HG03565 (cell line): ENCODE results near the gene LARP1B.
"Not testable (repeated sequence)": the region's sequence is repeated elsewhere in the genome, so short reads cannot be mapped to it uniquely, and the experiment has no call there.

Experiments
- ATAC-seq: cut with Tn5 transposase; IDR thresholded peaks from one replicate; pipeline ENCODE4 v1.9.1; 2021; ENCODE audit warnings: mild to moderate bottlenecking, moderate library complexity; ENCODE audit not compliant: unreplicated experiment

The LARP1B gene

DNA sequence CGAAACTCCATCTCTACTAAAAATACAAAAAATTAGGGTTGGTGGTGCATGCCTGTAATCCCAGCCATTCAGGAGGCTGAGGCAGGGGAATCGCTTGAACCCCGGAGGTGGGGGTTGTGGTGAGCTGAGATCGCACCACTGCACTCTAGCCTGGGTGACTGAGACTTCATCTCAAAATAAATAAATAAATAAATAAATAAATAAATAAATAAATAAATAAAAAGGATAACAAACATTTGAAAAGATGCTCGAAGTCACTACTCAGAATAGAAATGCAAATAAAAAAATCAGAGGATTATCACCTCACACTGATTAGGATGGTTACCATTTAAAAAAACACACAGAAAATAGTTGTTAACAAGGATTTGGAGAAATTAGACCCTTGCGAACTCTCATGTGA, 73.8 kb downstream of the LARP1B start:
- ATAC-seq: no peak

DNA sequence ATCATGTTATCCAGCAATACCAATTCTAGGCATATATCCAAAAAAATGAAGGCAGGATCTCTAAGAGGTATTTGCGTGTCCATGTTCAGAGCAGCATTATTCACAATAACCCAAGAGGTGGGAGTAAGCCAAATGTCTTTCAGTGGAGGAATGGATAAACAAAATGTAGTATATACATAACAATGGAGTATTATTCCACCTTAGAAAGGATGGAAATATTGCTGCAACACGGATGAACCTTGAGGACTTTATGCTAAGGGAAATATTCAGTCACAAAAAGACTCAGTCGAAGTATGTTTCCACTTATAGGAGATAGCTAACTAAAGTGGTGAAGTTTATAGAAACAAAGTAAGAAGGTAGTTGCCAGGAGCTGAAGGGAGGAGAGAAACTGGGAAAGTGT, 74.3 kb downstream of the LARP1B start:
- ATAC-seq: no peak

DNA sequence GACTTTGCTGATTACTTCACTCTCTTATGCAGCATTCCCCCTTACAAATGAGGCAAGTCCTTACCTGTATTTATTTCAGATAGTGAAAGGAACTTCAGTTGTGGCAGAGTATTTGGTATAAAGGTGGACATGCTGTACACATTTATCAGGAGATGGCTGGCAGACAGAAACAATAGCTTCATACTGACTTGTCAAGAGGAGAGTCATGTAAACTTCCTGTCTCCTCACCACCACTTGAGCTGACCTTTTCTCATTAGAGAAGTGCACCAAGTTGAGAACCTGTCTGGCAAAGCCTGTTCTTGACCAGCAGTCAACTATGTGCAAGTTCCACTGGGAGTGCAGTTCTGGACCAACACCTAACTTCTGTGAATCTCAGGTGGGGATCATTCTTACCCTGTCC, 80.8 kb downstream of the LARP1B start:
- no peak for ATAC-seq

DNA sequence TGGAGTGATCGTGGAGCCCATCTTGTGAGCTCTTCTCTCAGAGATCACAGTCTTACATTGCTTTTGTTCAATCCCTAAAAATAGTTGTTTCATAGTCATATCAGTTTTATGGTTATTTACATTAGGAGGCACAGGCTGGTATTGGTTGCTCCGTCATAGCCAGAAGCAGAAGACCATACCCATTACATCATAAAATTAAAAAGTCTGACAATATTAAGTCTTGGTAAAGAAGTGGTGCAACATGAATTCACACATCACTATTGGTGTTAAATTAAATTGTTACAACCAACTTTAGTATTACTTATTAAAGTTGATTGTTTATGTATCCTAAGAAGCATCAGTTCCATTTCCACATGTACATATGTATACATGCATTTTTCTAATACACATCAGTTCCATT, 84.6 kb downstream of the LARP1B start:
- no peak for ATAC-seq

DNA sequence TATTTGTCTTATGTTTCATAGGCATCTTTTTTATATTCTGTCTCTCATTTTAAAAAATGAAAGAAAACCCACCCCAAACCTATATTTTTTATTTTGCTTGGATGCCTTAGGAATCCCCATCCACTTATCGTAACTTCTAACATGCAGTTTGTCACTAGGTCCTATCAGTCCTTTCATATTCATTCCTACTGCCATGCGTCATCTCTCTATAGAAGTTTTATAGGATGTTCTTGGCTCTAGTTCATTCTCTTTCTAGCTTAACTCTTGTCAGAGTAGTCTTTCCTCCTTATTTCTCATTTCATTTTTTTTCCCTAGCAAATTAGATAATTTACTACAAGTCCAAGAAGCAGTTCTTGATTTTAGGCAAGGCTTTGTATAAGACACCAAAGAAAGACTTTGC, 92.7 kb downstream of the LARP1B start:
- ATAC-seq: no peak

DNA sequence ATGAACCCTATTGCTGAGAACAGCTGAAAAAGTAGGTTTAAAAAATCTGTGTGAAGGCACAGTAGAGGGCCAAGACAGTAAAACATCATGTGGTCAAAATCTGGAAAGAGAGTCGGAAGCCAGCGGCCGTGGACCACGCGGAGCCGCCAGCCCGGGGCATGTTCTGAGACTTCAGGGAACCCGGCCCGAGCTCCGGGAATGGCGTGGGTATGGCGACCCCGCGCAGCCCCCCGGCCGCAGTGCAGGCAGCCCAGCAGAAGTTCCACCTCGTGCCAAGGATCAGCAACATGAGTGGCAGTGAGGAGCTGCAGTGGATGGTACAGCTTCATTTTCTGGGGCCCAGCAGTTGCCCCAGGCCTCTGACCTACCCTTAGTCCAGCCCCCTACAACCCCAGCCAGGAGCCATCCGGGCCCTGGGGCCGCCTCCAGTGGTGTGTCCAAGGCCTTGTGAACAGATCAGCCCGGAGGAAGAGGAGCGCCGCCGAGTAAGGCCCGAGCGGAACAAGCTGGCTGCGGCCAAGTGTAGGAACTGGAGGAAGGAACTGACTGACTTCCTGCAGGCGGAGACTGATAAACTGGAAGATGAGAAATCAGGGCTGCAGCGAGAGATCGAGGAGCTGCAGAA, 94.2 kb downstream of the LARP1B start:
- no peak for ATAC-seq

DNA sequence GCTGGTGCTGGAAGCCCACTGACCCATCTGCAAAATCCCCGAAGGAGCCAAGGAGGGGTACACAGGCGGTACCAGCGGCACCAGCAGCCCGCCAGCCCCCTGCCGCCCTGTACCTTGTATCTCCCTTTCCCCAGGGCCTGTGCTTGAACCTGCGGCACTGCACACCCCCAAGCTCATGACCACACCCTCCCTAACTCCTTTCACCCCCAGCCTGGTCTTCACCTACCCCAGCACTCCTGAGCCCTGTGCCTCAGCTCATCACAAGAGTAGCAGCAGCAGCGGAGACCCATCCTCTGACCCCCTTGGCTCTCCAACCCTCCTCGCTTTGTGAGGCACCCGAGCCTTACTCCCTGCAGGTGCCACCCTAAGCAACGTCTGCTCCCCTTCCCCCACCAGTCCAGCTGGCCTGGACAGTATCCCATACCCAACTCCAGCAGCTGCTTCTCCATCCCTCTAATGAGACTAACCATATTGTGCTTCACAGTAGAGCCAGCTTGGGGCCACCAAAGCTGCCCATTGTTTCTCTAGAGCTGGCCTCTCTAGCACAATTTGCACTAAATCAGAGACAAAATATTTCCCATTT, 94.9 kb downstream of the LARP1B start:
- ATAC-seq: no peak

DNA sequence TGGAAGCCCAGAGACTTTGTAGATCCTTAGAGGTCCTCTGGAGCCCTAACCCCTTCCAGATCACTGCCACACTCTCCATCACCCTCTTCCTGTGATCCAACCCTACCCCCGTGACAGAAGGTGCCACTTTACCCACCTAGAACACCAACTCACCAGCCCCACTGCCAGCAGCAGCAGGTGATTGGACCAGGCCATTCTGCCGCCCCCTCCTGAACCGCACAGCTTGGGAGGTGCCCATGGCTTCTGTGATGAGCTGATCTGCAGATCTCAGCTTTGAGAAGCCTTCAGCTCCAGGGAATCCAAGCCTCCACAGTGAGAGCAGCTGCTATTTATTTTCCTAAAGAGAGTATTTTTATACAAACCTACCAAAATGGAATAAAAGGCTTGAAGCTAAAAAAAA, 95.4 kb downstream of the LARP1B start:
- ATAC-seq: not testable (repeated sequence)

DNA sequence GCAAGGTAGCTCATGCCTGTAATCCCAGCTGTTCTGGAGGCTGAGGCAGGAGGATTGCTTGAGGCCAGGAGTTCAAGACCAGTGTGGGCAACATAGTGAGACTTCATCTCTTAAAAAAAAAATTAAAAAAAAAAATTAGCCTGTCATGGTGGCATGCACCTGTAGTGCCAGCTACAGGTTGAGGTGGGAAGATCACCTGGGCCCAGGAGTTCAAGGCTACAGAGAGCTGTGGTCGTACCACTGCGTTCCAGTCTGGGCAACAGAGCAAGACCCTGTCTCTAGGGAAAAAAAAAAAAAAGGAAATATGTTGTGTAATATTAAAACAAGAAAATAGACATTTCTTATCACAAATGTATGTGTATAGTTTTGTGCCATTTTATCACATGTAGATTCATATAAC, 97.8 kb downstream of the LARP1B start:
- no peak for ATAC-seq

DNA sequence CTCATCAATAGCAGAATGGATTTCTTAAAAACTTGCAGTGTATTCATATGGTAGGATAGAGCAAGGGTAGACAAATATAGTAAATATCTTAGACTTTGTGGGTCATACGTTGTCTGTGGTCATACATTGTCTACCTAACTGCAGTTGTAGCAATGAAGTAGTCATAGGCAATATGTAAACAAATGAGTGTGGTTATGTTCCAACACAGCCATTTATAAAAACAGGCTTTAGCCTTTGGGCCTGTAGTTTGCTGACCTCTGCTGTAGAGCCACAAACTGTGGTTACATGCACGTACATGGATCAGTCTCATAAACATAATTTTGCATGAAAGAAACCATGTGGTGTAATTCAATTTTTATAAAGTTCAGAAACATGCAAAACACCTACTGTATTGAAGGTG, 98.9 kb downstream of the LARP1B start:
- no peak for ATAC-seq

DNA sequence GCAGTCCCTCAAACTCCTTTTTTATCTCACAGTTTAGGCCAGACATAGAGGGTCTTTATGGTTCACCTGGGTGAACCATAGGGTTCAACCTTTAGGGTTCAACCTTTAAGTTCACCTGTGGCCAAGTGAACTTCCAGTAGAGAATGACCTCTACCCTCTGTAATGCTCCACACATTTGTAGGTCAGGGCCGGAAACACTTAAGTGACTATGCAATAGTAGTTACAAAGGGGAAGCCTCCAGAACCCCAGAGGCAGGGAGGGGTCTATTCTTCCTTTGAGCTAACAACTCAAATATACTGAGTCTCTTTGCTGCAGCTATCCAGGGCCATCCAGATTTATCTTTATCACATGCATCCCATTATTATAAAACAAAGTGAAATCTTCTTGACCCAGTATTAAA, 100.0 kb downstream of the LARP1B start:
- ATAC-seq: no peak

DNA sequence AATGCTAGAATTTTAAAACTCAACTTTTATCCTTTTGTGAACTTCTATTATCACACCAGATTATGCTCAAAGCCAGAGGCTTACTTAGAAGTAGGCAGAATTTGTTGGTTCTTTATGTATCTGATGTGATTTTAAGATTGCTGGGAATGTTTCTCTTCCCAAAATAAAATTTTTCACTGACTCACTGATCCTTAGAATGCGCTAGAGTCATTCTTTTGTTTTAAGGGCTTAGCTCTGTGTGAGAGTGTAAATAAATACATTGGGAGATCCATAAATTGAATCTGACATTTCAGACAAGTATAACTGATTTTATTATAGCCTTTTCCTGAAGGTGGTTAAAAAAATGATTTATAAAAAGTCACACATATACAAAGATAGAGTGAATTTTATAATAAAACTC, 101.3 kb downstream of the LARP1B start:
- no peak for ATAC-seq

DNA sequence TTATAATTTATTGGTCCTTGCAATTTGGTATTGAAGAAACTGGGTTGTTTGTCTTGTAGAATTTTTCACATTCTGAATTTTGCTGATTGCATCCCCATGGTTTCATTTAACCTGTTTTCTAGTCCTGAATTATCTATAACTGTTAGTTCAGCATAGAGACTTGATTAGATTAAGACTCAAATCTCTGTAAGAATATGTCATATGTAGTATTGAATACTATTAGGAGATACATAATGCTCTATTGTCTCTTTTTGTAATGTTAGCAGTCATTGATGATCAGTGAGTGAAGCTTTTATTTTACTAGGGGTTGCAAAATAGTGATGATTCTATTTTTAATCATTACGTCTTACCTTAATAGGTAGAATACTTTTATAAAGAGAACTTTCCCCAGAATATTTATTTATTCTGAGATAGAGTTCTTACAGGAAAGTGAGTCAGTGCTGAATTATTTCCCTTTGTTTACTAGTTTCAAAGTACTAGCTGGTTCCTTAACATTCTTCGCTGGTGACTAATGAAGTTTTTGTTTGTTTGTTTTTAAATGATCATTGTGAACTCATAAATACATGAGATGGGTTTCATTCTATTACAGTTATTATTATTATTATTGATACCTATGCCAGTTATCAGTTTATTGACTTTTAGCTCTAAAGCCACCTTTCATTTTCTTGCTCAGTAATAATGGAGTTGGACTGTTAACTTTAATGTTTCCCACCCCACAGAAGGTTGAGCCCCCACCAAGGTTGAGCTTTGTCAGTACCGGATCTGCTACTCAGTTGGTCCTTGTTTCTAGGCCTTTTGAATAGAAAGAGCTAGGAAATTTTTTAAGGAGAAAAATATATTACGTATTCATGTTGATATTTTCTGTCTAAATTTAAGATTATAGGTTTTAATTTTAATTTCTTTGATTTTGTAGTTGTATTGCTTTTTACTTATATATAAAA, 102.3 kb downstream of the LARP1B start:
- ATAC-seq: no peak

DNA sequence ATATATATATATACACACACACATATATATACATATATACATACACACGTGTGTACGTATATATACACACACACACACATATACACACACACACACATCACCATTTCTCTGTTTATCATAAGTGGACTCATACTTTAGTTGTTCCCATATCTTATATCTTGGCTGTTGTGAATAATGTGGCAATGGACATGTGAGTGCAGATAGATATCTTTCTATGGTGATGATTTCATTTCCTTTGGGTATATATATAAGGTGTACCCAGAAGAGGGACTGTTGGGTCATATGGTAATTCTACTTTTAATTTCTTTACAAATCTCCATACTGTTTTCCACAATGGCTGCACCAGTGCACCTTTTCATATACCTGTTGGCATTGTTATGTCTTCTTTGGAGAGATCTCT, 105.9 kb downstream of the LARP1B start:
- ATAC-seq: no peak

DNA sequence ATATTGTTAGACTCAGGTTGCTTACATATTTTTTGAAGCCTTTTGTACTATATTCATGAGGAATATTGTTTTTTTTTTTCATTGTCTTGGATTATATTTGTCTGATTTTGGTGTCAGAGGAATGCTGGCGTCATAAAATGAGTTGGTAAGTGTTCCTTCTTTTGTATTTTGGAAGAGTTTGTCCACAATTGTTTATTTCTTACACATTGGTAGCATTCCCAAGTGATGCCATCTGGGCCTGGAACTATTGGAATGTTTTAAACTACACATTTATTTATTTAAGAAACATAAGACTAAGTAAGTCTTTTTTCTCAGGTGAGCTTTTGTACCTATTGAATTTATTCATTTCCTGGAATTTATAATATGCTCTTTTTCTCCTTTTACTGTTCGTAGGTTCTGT, 107.6 kb downstream of the LARP1B start:
- no peak for ATAC-seq

DNA sequence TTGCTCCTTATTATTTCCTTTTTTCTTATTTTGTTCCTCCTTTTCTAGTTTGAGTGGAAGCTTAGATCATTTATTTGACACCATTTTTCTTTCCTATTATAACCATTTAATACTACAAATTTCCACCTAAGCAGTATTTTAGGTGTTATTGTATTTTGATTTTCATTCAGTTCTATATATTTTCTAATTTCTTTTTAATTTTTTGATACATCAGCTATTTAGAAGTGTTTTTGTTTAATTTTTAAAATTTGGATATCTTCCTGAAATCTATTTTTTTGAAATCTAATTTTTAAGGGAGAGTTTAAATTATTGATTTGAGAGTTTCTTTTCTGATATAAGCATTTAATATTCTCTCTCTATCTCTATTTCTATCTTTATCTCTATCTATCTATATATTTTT, 108.1 kb downstream of the LARP1B start:
- ATAC-seq: no peak

DNA sequence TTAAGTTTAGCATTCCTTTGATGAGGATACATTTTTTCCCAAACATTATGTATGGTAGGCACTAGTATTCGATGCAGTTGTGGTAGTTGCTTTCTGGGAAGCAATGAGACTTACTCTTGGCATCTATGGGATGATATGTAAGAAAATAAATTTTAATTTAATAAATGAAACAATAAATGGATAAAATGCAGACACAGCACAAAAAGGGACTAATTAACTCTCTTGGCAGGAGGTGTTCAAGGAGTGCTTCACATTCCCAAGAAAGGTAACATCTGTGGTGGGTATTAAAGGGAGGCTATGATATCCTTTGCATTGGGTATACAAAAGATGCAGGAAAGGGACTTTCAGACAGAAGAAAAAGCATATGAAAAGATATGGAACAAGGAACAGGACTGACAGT, 115.5 kb downstream of the LARP1B start:
- ATAC-seq: no peak

DNA sequence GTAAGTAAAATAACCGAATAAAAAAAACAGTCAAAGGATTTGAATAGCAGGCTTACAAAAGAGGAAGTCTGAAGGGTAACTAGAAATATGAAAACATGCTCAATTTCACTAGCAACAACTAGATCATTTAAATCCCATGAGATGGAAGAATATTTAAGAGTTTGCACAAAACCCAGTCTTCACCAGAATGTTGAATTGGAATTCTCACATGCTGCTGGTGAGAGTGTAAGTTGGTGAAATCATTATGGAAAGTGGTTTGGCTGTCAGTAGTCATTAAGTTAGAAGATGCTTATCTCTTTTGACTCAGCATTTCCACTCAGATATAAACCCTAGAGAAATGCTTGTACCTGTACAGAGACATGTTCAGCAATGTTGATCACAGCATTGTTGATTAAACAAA, 116.4 kb downstream of the LARP1B start:
- peak; percentile 69 for ATAC-seq

DNA sequence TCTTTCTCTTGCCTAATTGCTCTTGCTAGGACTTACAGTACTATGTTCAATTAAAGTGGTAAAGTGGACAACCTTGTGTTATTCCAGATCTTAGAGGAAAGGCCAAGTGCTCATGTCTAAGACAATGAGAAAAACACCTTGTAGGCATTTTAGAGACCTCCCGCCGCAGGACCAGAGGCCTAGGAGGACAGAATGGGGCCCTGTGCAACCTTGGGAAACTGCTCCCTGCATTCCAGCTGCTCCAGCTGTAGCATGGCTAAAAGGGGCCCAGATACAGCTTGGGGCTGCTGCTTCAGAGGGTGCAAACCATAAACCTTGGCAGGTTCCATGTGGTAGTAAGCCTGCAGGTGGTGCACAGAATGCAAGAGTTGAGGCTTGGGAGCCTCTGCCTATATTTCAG, 125.5 kb downstream of the LARP1B start:
- ATAC-seq: no peak

DNA sequence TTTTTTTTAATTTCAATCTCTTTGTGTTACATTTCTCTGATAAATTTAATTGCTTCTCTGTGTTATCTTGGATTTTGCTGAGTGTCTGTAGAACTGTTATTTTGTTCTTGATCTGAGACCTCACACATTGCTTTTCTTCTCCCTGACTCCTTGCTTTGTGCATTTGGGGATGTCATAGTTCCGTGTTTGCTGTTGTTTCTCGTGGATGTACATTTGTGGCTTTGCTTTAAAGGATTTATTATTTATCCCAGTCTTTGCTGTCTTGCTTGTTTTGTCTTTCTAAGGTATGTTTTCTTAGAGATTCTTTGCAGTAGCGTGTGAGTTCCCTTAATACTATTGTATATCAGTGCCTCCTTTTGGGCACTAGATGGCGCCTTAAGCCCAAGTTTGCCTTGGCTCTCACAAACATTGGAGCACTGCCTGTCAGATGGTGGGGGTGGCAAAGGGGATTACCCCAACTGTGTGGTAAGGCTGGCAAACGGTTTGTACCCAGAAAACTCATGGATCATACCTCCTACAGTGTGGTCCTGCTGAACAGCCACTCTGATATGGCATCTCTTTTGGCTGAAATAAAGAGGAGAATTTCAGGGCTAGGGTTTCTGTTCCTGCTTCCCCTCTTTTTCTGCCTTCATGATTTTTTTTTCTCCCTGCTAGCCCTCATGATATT, 130.1 kb downstream of the LARP1B start:
- ATAC-seq: peak; percentile 96
